COR-L47 (cell line): ENCODE data around the gene MAP4K4.
"Not testable (repeated sequence)": the region's sequence is repeated elsewhere in the genome, so short reads cannot be mapped to it uniquely, and the experiment has no call there.

Experiments used
- DNase-seq: peaks from one replicate; lab custom pipeline; 2025; lab: John Stamatoyannopoulos, UW

Gene MAP4K4

GRCh38 chr2:101744832-101745231, 47.3 kb downstream of the MAP4K4 start:
- no peak for DNase-seq

- no peak for DNase-seq
These were observed 48.5 kb downstream of the MAP4K4 start for GRCh38 chr2:101745711-101746694.

- DNase-seq: no peak
These were observed 50.5 kb downstream of the MAP4K4 start for GRCh38 chr2:101748000-101748399.

- not testable (repeated sequence) for DNase-seq
These were observed 51.0 kb downstream of the MAP4K4 start for GRCh38 chr2:101748462-101748861.

GRCh38 chr2:101750688-101751087, 53.2 kb downstream of the MAP4K4 start:
- DNase-seq: no peak

GRCh38 chr2:101751276-101751815, 53.8 kb downstream of the MAP4K4 start:
- DNase-seq: no peak

GRCh38 chr2:101751875-101752619, 54.5 kb downstream of the MAP4K4 start:
- no peak for DNase-seq

GRCh38 chr2:101752716-101753616, 55.5 kb downstream of the MAP4K4 start:
- DNase-seq: no peak

- DNase-seq: no peak
These were observed 56.4 kb downstream of the MAP4K4 start for GRCh38 chr2:101753720-101754490.

GRCh38 chr2:101754618-101755017, 57.1 kb downstream of the MAP4K4 start:
- DNase-seq: no peak

- no peak for DNase-seq
These were observed 58.8 kb downstream of the MAP4K4 start for GRCh38 chr2:101756266-101756665.

GRCh38 chr2:101758001-101758400, 60.5 kb downstream of the MAP4K4 start:
- no peak for DNase-seq

GRCh38 chr2:101759162-101759561, 61.7 kb downstream of the MAP4K4 start:
- no peak for DNase-seq

- DNase-seq: no peak
These were observed 65.1 kb downstream of the MAP4K4 start for GRCh38 chr2:101762451-101763171.

- DNase-seq: no peak
These were observed 66.2 kb downstream of the MAP4K4 start for GRCh38 chr2:101763496-101764333.

GRCh38 chr2:101766337-101766736, 68.8 kb downstream of the MAP4K4 start:
- DNase-seq: no peak

- DNase-seq: no peak
These were observed 69.6 kb downstream of the MAP4K4 start for GRCh38 chr2:101766871-101767739.

GRCh38 chr2:101768556-101769220, 71.2 kb downstream of the MAP4K4 start:
- DNase-seq: no peak
